ENCODE data around the gene SLC22A13. TPM values are rescaled to one million over a fixed set of nuclear protein-coding genes. Genes with fewer than 3 reads are reported as not detected.

SLC22A13 gene
- polyA plus RNA-seq, 1 donor from 2014 or later: not detected

- no peak overlapping the region for H2AFZ ChIP-seq (ENCODE audit: low read depth, low read length)
- peaks cover 8% of the 10 kb centered on the region for H3K36me3 ChIP-seq (ENCODE audit: insufficient read depth, low read length)
- no peak overlapping the region for H3K4me3 ChIP-seq (ENCODE audit: low read length)
- H3K9me2 ChIP-seq (ENCODE audit: insufficient read depth, low read length): no peaks in the 10 kb centered on the region
- TF ChIP-seq TAF1 (IDR thresholded peaks at IDR 0.05; ENCODE audit: low read depth) (no peak), EZH2 (IDR thresholded peaks at IDR 0.05; ENCODE audit: borderline replicate concordance, insufficient read depth, low read length, poor library complexity, severe bottlenecking) (no peak), CTCF (IDR thresholded peaks at IDR 0.05; ENCODE audit: poor library complexity, severe bottlenecking) (no peak), MXI1 (conservative IDR thresholded peaks at IDR 0.05; ENCODE audit: poor library complexity, severe bottlenecking) (no peak), POLR2AphosphoS5 (IDR thresholded peaks at IDR 0.05) (no peak)
- no peak overlapping the region for H3K4me2 ChIP-seq (ENCODE audit: low read length)
- H4K20me1 ChIP-seq (ENCODE audit: insufficient read depth): no peaks in the 10 kb centered on the region
- no peaks in the 10 kb centered on the region for H3K79me2 ChIP-seq (replicated peaks; ENCODE audit: insufficient read depth, low read length)
- H3K27ac ChIP-seq (ENCODE audit: low read length): no peak overlapping the region
- no peak overlapping the region for H3K9ac ChIP-seq (ENCODE audit: low read length)
- H3K9me3 ChIP-seq (ENCODE audit: low read length): no peaks in the 10 kb centered on the region
- no peaks in the 10 kb centered on the region for H3F3A ChIP-seq (ENCODE audit: insufficient read depth, low read length, poor library complexity, severe bottlenecking)
- H3K27me3 ChIP-seq (ENCODE audit: insufficient read depth, low read depth, low read length): no peaks in the 10 kb centered on the region
Measured at GRCh38 chr3:38255627-38256026, 10.0 kb upstream of the SLC22A13 start.

- no peaks in the 10 kb centered on the region for H3K27me3 ChIP-seq (ENCODE audit: insufficient read depth, low read depth, low read length)
- H3K36me3 ChIP-seq (ENCODE audit: insufficient read depth, low read length): peaks cover 8% of the 10 kb centered on the region
- no peak overlapping the region for H3K9ac ChIP-seq (ENCODE audit: low read length)
- no peaks in the 10 kb centered on the region for H3F3A ChIP-seq (ENCODE audit: insufficient read depth, low read length, poor library complexity, severe bottlenecking)
- H3K9me2 ChIP-seq (ENCODE audit: insufficient read depth, low read length): no peaks in the 10 kb centered on the region
- H3K4me2 ChIP-seq (ENCODE audit: low read length): no peak overlapping the region
- no peak overlapping the region for H3K27ac ChIP-seq (ENCODE audit: low read length)
- no peak for TF ChIP-seq SMC3 (conservative IDR thresholded peaks at IDR 0.05; ENCODE audit: poor library complexity)
- no peak for TF ChIP-seq EZH2 (IDR thresholded peaks at IDR 0.05; ENCODE audit: borderline replicate concordance, insufficient read depth, low read length, poor library complexity, severe bottlenecking)
- TF ChIP-seq REST (IDR thresholded peaks at IDR 0.05; ENCODE audit: borderline replicate concordance): no peak
- H4K20me1 ChIP-seq (ENCODE audit: insufficient read depth): no peaks in the 10 kb centered on the region
- H3K4me3 ChIP-seq (ENCODE audit: low read length): no peak overlapping the region
- H2AFZ ChIP-seq (ENCODE audit: low read depth, low read length): no peak overlapping the region
- no peaks in the 10 kb centered on the region for H3K9me3 ChIP-seq (ENCODE audit: low read length)
- H3K79me2 ChIP-seq (replicated peaks; ENCODE audit: insufficient read depth, low read length): no peaks in the 10 kb centered on the region
Measured at GRCh38 chr3:38257583-38257982, 8.0 kb upstream of the SLC22A13 start.

- no peak overlapping the region for H3K4me3 ChIP-seq (ENCODE audit: low read length)
- H2AFZ ChIP-seq (ENCODE audit: low read depth, low read length): no peak overlapping the region
- H3K36me3 ChIP-seq (ENCODE audit: insufficient read depth, low read length): peaks cover 4% of the 10 kb centered on the region
- H3K9ac ChIP-seq (ENCODE audit: low read length): no peak overlapping the region
- H3K4me2 ChIP-seq (ENCODE audit: low read length): no peak overlapping the region
- H4K20me1 ChIP-seq (ENCODE audit: insufficient read depth): no peaks in the 10 kb centered on the region
- H3K79me2 ChIP-seq (replicated peaks; ENCODE audit: insufficient read depth, low read length): no peaks in the 10 kb centered on the region
- H3K27ac ChIP-seq (ENCODE audit: low read length): no peak overlapping the region
- H3K9me3 ChIP-seq (ENCODE audit: low read length): no peaks in the 10 kb centered on the region
- no peaks in the 10 kb centered on the region for H3F3A ChIP-seq (ENCODE audit: insufficient read depth, low read length, poor library complexity, severe bottlenecking)
- no peaks in the 10 kb centered on the region for H3K27me3 ChIP-seq (ENCODE audit: insufficient read depth, low read depth, low read length)
- TF ChIP-seq SMC3 (conservative IDR thresholded peaks at IDR 0.05; ENCODE audit: poor library complexity) (no peak), EZH2 (IDR thresholded peaks at IDR 0.05; ENCODE audit: borderline replicate concordance, insufficient read depth, low read length, poor library complexity, severe bottlenecking) (no peak), RAD21 (conservative IDR thresholded peaks at IDR 0.05) (no peak), REST (IDR thresholded peaks at IDR 0.05; ENCODE audit: borderline replicate concordance) (no peak), CTCF (IDR thresholded peaks at IDR 0.05; ENCODE audit: poor library complexity, severe bottlenecking) (no peak), TAF1 (IDR thresholded peaks at IDR 0.05; ENCODE audit: low read depth) (no peak), EP300 (conservative IDR thresholded peaks at IDR 0.05; ENCODE audit: poor library complexity, severe bottlenecking) (no peak), MXI1 (conservative IDR thresholded peaks at IDR 0.05; ENCODE audit: poor library complexity, severe bottlenecking) (no peak), POLR2AphosphoS5 (IDR thresholded peaks at IDR 0.05) (no peak)
- H3K9me2 ChIP-seq (ENCODE audit: insufficient read depth, low read length): no peaks in the 10 kb centered on the region
Measured at GRCh38 chr3:38260474-38260873, 5.1 kb upstream of the SLC22A13 start.

All from neural cell (in vitro differentiated cells).